ENCODE measurements around the gene NCAM1. TPM values are rescaled to one million over a fixed set of nuclear protein-coding genes. Genes with fewer than 3 reads are reported as not detected.

The NCAM1 gene
- total RNA-seq, 1 experiment from 2014 or later: 0.22 TPM

DNA sequence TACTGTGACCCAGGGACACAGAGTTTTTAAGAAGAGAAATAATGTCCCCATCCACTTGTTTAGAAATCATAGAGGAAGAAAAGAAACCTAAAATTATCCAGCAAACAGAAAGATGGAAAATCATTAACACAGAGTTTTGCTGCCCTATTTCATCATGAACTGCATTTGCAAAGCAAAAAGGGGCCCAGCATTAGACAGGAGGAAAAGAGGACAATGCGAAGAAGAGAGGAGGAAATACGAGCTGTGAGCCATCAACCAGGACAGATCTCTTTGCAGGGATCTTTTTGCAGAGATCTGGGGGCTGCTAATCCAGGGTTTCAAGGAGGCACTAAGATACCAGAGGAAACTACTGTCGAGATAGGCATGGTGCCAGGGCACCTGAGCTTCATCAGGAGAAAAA, 14.4 kb upstream of the NCAM1 start (continued):
- TF ChIP-seq YY1 (IDR thresholded peaks at IDR 0.05; ENCODE audit: extremely low read depth, insufficient replicate concordance, low read depth, low read length) (no peak), SRF (IDR thresholded peaks at IDR 0.05; ENCODE audit: low read depth) (no peak), CEBPB (IDR thresholded peaks at IDR 0.05; ENCODE audit: low read depth) (no peak), FOSL1 (IDR thresholded peaks at IDR 0.05; ENCODE audit: low read depth) (no peak), JUND (IDR thresholded peaks at IDR 0.05) (no peak), RAD21 (IDR thresholded peaks at IDR 0.05; ENCODE audit: low read depth) (no peak), ELF1 (IDR thresholded peaks at IDR 0.05; ENCODE audit: borderline replicate concordance, low read depth) (no peak), SIN3A (IDR thresholded peaks at IDR 0.05; ENCODE audit: low read depth) (no peak), TCF7L2 (IDR thresholded peaks at IDR 0.05; ENCODE audit: borderline replicate concordance, extremely low read depth, insufficient read depth, insufficient read length) (no peak)
- TF ChIP-seq, protein P1, sequence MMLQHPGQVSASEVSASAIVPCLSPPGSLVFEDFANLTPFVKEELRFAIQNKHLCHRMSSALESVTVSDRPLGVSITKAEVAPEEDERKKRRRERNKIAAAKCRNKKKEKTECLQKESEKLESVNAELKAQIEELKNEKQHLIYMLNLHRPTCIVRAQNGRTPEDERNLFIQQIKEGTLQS (IDR thresholded peaks at IDR 0.05): no peak
- TF ChIP-seq, protein P2, sequence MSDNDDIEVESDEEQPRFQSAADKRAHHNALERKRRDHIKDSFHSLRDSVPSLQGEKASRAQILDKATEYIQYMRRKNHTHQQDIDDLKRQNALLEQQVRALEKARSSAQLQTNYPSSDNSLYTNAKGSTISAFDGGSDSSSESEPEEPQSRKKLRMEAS (IDR thresholded peaks at IDR 0.05): no peak

DNA sequence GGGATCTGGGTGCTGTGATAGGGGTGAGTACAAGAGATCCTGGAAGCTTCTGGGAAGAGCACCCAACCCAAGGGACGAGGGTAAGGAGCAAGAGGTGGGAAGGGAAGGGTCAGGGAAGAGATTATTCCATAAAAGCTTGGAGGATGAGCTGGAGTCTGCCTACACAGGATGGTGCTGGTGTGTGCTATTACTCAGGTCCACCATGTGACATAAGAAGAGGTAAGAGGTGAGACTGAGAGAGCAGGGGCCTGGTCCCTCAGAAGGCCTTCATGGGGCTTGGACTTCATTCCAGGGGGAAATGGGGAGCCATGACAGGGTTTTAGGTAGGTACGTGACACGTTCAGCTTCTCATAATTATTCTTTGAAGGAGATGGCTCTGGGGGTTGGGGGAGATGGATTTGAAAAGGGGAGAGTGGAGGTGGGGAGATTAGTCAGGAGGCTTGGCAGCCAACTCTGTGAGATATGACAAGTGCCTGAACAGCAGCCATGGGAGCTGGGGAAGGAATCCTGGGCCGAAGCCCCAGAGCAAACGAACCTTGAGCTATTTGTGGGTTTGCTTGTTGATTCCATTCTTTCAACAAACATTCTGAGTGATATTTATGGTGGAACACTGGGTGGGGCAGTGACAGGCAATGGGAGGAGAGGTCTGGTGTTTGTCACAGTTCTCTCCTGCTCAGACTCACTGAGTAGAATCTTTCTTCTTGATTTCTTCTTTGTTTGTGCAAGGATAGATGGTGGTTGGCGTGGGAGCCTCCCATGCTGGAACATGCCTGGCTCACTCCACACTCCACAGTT, 11.2 kb upstream of the NCAM1 start:
- Histone ChIP-seq H2AFZ (ENCODE audit: low read depth, low read length, poor library complexity, severe bottlenecking) (no peak overlapping the region), H4K20me1 (ENCODE audit: insufficient read depth) (no peaks in the 10 kb centered on the region), H3K4me2 (ENCODE audit: low read length) (no peak overlapping the region), H3K9me3 (ENCODE audit: control insufficient read depth in 1 of 2, insufficient read depth in 1 of 2, low read depth in 1 of 2, low read length in 2 of 2) (no peaks in the 10 kb centered on the region), H3K27ac (ENCODE audit: low read depth, low read length) (no peak overlapping the region), H3K4me1 (ENCODE audit: control insufficient read depth in 1 of 2, insufficient read depth in 2 of 2, low read length in 2 of 2) (no peaks in the 10 kb centered on the region), H3K4me3 (replicated peaks in 1 of 2; ENCODE audit: low read depth in 1 of 2, low read length in 2 of 2) (no peak overlapping the region), H3K27me3 (ENCODE audit: insufficient read depth, low read length) (peaks cover 24% of the 10 kb centered on the region), H3K79me2 (ENCODE audit: insufficient read depth, low read length) (no peaks in the 10 kb centered on the region), H3K9ac (ENCODE audit: low read length) (no peak overlapping the region), H3K36me3 (ENCODE audit: control insufficient read depth in 1 of 2, insufficient read depth in 2 of 2, low read length in 2 of 2) (no peaks in the 10 kb centered on the region), H3K9me2 (ENCODE audit: insufficient read depth) (no peaks in the 10 kb centered on the region)
- no peak for DNase-seq (ENCODE audit: low read depth, low spot score)
- intact Hi-C loops (cut with micrococcal nuclease): no loop called here
- ChIA-PET POLR2A (interaction anchor here (1.1 kb wide), 1 partner anchor 11 kb away, joined by 3 read pairs; the partner anchor contains the start of gene NCAM1), CTCF (no interaction called here), RAD21 (ENCODE audit: low non-redundant PET in 1 of 2, low total read pairs in 2 of 2, uncharacterized antibody in 2 of 2, unreplicated experiment in 2 of 2) (no interaction called here)
- ATAC-seq: no peak
- no peak for TF ChIP-seq ZFX (IDR thresholded peaks at IDR 0.05)
- no peak for TF ChIP-seq YY1 (IDR thresholded peaks at IDR 0.05; ENCODE audit: extremely low read depth, insufficient replicate concordance, low read depth, low read length)
- TF ChIP-seq EZH2phosphoT487 (IDR thresholded peaks at IDR 0.05; ENCODE audit: borderline replicate concordance): no peak
- no peak for TF ChIP-seq POLR2A (IDR thresholded peaks at IDR 0.05; ENCODE audit: borderline replicate concordance, extremely low read depth, insufficient read depth, insufficient read length)
- no peak for TF ChIP-seq SRF (IDR thresholded peaks at IDR 0.05; ENCODE audit: low read depth)
- TF ChIP-seq, protein P3, sequence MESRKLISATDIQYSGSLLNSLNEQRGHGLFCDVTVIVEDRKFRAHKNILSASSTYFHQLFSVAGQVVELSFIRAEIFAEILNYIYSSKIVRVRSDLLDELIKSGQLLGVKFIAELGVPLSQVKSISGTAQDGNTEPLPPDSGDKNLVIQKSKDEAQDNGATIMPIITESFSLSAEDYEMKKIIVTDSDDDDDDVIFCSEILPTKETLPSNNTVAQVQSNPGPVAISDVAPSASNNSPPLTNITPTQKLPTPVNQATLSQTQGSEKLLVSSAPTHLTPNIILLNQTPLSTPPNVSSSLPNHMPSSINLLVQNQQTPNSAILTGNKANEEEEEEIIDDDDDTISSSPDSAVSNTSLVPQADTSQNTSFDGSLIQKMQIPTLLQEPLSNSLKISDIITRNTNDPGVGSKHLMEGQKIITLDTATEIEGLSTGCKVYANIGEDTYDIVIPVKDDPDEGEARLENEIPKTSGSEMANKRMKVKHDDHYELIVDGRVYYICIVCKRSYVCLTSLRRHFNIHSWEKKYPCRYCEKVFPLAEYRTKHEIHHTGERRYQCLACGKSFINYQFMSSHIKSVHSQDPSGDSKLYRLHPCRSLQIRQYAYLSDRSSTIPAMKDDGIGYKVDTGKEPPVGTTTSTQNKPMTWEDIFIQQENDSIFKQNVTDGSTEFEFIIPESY (IDR thresholded peaks at IDR 0.05; ENCODE audit: extremely low read depth, insufficient replicate concordance, low read length): no peak
- no peak for TF ChIP-seq ELF1 (IDR thresholded peaks at IDR 0.05; ENCODE audit: borderline replicate concordance, low read depth)
- TF ChIP-seq RAD21 (IDR thresholded peaks at IDR 0.05; ENCODE audit: low read depth): no peak
- TF ChIP-seq POLR2AphosphoS5 (IDR thresholded peaks at IDR 0.05; ENCODE audit: low read depth, low read length): no peak
- TF ChIP-seq EGR1 (IDR thresholded peaks at IDR 0.05; ENCODE audit: low read depth): no peak
- TF ChIP-seq ZNF274 (IDR thresholded peaks at IDR 0.05; ENCODE audit: low read depth, low read length): no peak
- TF ChIP-seq, protein P4, sequence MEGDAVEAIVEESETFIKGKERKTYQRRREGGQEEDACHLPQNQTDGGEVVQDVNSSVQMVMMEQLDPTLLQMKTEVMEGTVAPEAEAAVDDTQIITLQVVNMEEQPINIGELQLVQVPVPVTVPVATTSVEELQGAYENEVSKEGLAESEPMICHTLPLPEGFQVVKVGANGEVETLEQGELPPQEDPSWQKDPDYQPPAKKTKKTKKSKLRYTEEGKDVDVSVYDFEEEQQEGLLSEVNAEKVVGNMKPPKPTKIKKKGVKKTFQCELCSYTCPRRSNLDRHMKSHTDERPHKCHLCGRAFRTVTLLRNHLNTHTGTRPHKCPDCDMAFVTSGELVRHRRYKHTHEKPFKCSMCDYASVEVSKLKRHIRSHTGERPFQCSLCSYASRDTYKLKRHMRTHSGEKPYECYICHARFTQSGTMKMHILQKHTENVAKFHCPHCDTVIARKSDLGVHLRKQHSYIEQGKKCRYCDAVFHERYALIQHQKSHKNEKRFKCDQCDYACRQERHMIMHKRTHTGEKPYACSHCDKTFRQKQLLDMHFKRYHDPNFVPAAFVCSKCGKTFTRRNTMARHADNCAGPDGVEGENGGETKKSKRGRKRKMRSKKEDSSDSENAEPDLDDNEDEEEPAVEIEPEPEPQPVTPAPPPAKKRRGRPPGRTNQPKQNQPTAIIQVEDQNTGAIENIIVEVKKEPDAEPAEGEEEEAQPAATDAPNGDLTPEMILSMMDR (IDR thresholded peaks at IDR 0.05 in 2 of 3, conservative IDR thresholded peaks at IDR 0.05 in 1 of 3; ENCODE audit: borderline replicate concordance in 1 of 3, insufficient read depth in 1 of 3, low read depth in 2 of 3, low read length in 2 of 3): no peak
- no peak for TF ChIP-seq JUND (IDR thresholded peaks at IDR 0.05)
- no peak for TF ChIP-seq SIN3A (IDR thresholded peaks at IDR 0.05; ENCODE audit: low read depth)
- TF ChIP-seq CBX3 (IDR thresholded peaks at IDR 0.05; ENCODE audit: low read depth): no peak
- TF ChIP-seq FOSL1 (IDR thresholded peaks at IDR 0.05; ENCODE audit: low read depth): no peak
- no peak for TF ChIP-seq TCF7L2 (IDR thresholded peaks at IDR 0.05; ENCODE audit: borderline replicate concordance, extremely low read depth, insufficient read depth, insufficient read length)
- no TSS peak for BruUV-seq (replicated peaks)
